ENCODE data around the gene CNOT11.
A peak's percentile ranks its signal among the peaks of the same experiment; 100 is the strongest.
"Not testable (repeated sequence)": the region's sequence is repeated elsewhere in the genome, so short reads cannot be mapped to it uniquely, and the experiment has no call there.

CNOT11 gene

GRCh38 chr2:101238930-101239759, 13.5 kb upstream of the CNOT11 start:
- TF ChIP-seq ZNF274 (IDR thresholded peaks at IDR 0.05; ENCODE audit: low read depth, low read length): no peak
- H3K4me3 ChIP-seq (ENCODE audit: low read length): no peak overlapping the region

GRCh38 chr2:101239760-101240118, 12.9 kb upstream of the CNOT11 start:
- H3K4me3 ChIP-seq (ENCODE audit: low read length): not testable (repeated sequence)

- not testable (repeated sequence) for H3K4me3 ChIP-seq (ENCODE audit: low read length)
Measured at GRCh38 chr2:101240694-101241093, 12.0 kb upstream of the CNOT11 start.

- H3K4me3 ChIP-seq (ENCODE audit: low read length): no peak overlapping the region
- TF ChIP-seq ZNF274 (IDR thresholded peaks at IDR 0.05; ENCODE audit: low read depth, low read length): no peak
Measured at GRCh38 chr2:101241158-101241557, 11.5 kb upstream of the CNOT11 start.

- not testable (repeated sequence) for H3K4me3 ChIP-seq (ENCODE audit: low read length)
Measured at GRCh38 chr2:101244373-101244772, 8.3 kb upstream of the CNOT11 start.

- not testable (repeated sequence) for H3K4me3 ChIP-seq (ENCODE audit: low read length)
Measured at GRCh38 chr2:101244899-101245298, 7.8 kb upstream of the CNOT11 start.

GRCh38 chr2:101245468-101245867, 7.2 kb upstream of the CNOT11 start:
- not testable (repeated sequence) for H3K4me3 ChIP-seq (ENCODE audit: low read length)

GRCh38 chr2:101248756-101249155, 3.9 kb upstream of the CNOT11 start:
- not testable (repeated sequence) for H3K4me3 ChIP-seq (ENCODE audit: low read length)

- no peak overlapping the region for H3K4me3 ChIP-seq (ENCODE audit: low read length)
- no peak for TF ChIP-seq ZNF274 (IDR thresholded peaks at IDR 0.05; ENCODE audit: low read depth, low read length)
Measured at GRCh38 chr2:101249826-101250225, 2.9 kb upstream of the CNOT11 start.

GRCh38 chr2:101251246-101251781, 1.4 kb upstream of the CNOT11 start:
- not testable (repeated sequence) for H3K4me3 ChIP-seq (ENCODE audit: low read length)

GRCh38 chr2:101251844-101252407, 760 bp upstream of the CNOT11 start:
- no peak for TF ChIP-seq ZNF274 (IDR thresholded peaks at IDR 0.05; ENCODE audit: low read depth, low read length)
- peak overlapping the region; percentile 81 for H3K4me3 ChIP-seq (ENCODE audit: low read length)

- peak overlapping the region; percentile 94 for H3K4me3 ChIP-seq (ENCODE audit: low read length)
- no peak for TF ChIP-seq ZNF274 (IDR thresholded peaks at IDR 0.05; ENCODE audit: low read depth, low read length)
Measured at GRCh38 chr2:101253013-101253702, 472 bp downstream of the CNOT11 start.

GRCh38 chr2:101253703-101254450, 1.2 kb downstream of the CNOT11 start:
- no peak for TF ChIP-seq ZNF274 (IDR thresholded peaks at IDR 0.05; ENCODE audit: low read depth, low read length)
- peak overlapping the region; percentile 94 for H3K4me3 ChIP-seq (ENCODE audit: low read length)

- no peak overlapping the region for H3K4me3 ChIP-seq (ENCODE audit: low read length)
- no peak for TF ChIP-seq ZNF274 (IDR thresholded peaks at IDR 0.05; ENCODE audit: low read depth, low read length)
Measured at GRCh38 chr2:101255501-101255900, 2.8 kb downstream of the CNOT11 start.

GRCh38 chr2:101256316-101256715, 3.6 kb downstream of the CNOT11 start:
- TF ChIP-seq ZNF274 (IDR thresholded peaks at IDR 0.05; ENCODE audit: low read depth, low read length): no peak
- H3K4me3 ChIP-seq (ENCODE audit: low read length): no peak overlapping the region
